ENCODE results near the gene POLG. TPM values are rescaled to one million over a fixed set of nuclear protein-coding genes. Genes with fewer than 3 reads are reported as not detected.

The POLG gene
- total RNA-seq, 4 donors from 2014 or later: 40.5 to 57.3 (median 49.2) TPM

DNA sequence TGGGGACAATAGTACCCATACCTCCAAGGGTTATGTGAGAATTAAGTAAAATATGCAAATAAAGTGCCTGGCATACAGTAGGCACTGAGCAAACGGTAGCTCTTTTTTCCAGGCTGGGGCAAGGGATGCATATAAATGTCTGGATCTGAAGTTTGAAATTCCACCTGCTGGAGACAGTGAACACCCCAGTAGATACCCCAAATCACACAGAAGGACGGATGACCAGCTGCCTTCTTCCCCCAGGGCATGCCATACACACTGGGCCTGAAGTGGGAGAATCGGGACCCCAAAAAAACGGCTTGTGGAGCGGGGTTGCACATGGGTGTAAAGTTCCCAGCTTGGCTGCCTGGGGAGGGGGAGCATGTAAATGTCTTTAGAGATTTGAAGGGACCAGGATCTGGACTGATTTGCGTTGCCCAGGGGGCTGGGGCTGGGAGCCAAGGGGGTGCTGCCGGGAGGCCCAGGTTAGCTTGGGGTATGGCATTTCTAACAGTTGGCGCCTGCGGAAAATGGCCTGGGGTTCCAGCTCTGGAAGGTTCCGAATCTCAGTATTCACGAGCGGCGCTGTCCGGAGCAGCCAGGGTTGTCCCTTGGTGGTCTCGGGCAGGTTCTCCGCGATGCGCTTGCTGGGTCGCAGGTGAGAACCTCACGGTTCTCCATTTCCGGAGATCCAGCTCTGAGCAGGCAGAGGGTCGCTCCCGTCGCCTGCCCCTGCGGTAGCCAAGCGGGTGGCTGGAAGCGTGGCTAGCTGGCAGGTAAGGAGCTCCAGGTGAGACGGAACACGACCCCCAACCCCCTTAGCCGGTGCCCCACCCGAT is 42.6 kb upstream of the POLG start:
- 9 to 25% methylated on average over 4 to 5 of the region's 31 CpGs for WGBS, 2 donors (ENCODE audit: low coverage in 1 of 2)
- TF ChIP-seq POLR2A (IDR thresholded peaks at IDR 0.05) (no peak), POLR2AphosphoS5 (IDR thresholded peaks at IDR 0.05) (no peak), EP300 (IDR thresholded peaks at IDR 0.05) (no peak)
- TF ChIP-seq, protein P1, sequence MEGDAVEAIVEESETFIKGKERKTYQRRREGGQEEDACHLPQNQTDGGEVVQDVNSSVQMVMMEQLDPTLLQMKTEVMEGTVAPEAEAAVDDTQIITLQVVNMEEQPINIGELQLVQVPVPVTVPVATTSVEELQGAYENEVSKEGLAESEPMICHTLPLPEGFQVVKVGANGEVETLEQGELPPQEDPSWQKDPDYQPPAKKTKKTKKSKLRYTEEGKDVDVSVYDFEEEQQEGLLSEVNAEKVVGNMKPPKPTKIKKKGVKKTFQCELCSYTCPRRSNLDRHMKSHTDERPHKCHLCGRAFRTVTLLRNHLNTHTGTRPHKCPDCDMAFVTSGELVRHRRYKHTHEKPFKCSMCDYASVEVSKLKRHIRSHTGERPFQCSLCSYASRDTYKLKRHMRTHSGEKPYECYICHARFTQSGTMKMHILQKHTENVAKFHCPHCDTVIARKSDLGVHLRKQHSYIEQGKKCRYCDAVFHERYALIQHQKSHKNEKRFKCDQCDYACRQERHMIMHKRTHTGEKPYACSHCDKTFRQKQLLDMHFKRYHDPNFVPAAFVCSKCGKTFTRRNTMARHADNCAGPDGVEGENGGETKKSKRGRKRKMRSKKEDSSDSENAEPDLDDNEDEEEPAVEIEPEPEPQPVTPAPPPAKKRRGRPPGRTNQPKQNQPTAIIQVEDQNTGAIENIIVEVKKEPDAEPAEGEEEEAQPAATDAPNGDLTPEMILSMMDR (IDR thresholded peaks at IDR 0.05): no peak
- H3K27me3 ChIP-seq: peaks cover 99% of the 10 kb centered on the region
- H3K4me3 ChIP-seq: no peak overlapping the region
- H3K36me3 ChIP-seq: no peaks in the 10 kb centered on the region
- peaks cover 0 to 20% (median 9%) of the 10 kb centered on the region in 3 donors for H3K4me1 ChIP-seq
- ATAC-seq: no peak
- no peak overlapping the region for H3K27ac ChIP-seq
- no peaks in the 10 kb centered on the region for H3K9me3 ChIP-seq

DNA sequence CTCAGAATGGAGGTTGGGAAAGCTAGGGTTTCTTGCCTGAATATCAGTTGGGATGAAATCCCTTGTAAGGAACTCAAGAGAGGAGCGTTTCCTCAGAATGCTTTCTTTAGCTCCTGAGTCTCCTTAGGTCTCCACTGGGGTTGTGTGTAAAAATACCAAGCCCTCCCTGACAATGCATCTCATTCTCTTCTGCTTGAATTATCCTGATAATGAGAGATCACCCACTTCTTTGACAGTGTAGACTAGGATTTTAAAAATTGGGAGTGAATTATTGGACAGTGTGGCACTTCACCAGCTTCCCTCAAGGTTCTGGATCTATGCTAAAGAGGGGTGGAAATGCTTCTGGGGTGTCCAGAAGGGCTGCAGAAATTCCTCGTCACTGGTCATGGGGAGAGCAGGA is 41.8 kb upstream of the POLG start:
- 17 to 50% methylated on average over 1 of the region's 2 CpGs for WGBS, 2 donors (ENCODE audit: low coverage in 1 of 2)
- no peak for ATAC-seq
- no peak overlapping the region for H3K4me3 ChIP-seq
- TF ChIP-seq POLR2AphosphoS5 (IDR thresholded peaks at IDR 0.05): no peak
- TF ChIP-seq, protein P1 (IDR thresholded peaks at IDR 0.05): no peak
- TF ChIP-seq POLR2A (IDR thresholded peaks at IDR 0.05): no peak
- no peak for TF ChIP-seq EP300 (IDR thresholded peaks at IDR 0.05)
- H3K4me1 ChIP-seq: peaks cover 0 to 26% (median 12%) of the 10 kb centered on the region in 3 donors
- H3K9me3 ChIP-seq: no peaks in the 10 kb centered on the region
- no peak overlapping the region for H3K27ac ChIP-seq
- no peaks in the 10 kb centered on the region for H3K36me3 ChIP-seq
- H3K27me3 ChIP-seq: peaks cover 99% of the 10 kb centered on the region

DNA sequence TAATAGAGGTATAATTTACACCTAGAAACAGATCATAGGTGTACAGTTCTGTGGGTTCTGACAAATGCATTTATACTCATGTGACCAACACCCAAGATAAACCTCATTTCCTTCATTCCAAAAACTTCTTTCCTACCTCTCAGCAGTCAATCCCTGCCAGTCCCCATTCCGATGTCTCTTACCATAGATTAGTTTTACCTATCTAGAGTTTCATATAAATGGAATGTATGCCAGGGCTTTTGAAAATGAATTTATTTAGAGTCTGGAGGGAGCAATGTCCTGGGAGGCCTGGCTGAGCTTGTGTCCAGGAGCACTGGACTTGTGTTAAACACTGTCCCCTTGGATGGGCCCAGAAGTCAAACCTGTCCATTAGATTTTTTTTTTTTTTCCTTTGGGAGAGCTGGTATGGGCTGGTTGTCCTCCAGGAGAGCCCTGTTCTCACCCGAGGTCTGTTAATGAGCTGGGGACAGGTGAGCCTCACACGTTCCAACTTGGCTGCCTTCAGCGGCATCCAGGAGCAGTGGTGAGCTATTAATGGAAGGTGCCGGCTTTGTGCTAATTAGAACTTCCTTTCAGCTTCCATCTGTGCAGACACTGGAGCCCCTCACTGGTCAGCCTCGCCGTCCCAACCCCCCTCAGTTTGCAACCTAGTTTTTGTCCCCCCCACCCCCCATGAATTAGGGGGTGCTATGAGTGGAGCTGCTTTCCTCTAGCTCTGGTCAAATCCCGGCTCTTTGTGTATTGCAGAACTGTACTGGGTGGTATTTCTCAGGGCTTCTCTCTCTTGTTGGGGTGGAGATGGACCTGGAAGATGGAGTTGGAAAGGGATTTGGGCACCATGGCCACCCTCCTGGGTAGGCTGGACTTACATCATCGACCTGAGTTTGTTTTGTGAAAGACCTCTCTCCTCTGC is 40.7 kb upstream of the POLG start:
- 8 to 25% methylated on average over 2 to 4 of the region's 9 CpGs for WGBS, 2 donors (ENCODE audit: low coverage in 1 of 2)
- Histone ChIP-seq H3K36me3 (no peaks in the 10 kb centered on the region), H3K4me1 (peaks cover 0 to 36% (median 18%) of the 10 kb centered on the region in 3 donors), H3K9me3 (no peaks in the 10 kb centered on the region), H3K27ac (no peak overlapping the region), H3K27me3 (peaks cover 99% of the 10 kb centered on the region), H3K4me3 (no peak overlapping the region)
- no peak for TF ChIP-seq POLR2A (IDR thresholded peaks at IDR 0.05)
- TF ChIP-seq POLR2AphosphoS5 (IDR thresholded peaks at IDR 0.05): no peak
- TF ChIP-seq, protein P1 (IDR thresholded peaks at IDR 0.05): no peak
- no peak for TF ChIP-seq EP300 (IDR thresholded peaks at IDR 0.05)
- ATAC-seq: no peak

DNA sequence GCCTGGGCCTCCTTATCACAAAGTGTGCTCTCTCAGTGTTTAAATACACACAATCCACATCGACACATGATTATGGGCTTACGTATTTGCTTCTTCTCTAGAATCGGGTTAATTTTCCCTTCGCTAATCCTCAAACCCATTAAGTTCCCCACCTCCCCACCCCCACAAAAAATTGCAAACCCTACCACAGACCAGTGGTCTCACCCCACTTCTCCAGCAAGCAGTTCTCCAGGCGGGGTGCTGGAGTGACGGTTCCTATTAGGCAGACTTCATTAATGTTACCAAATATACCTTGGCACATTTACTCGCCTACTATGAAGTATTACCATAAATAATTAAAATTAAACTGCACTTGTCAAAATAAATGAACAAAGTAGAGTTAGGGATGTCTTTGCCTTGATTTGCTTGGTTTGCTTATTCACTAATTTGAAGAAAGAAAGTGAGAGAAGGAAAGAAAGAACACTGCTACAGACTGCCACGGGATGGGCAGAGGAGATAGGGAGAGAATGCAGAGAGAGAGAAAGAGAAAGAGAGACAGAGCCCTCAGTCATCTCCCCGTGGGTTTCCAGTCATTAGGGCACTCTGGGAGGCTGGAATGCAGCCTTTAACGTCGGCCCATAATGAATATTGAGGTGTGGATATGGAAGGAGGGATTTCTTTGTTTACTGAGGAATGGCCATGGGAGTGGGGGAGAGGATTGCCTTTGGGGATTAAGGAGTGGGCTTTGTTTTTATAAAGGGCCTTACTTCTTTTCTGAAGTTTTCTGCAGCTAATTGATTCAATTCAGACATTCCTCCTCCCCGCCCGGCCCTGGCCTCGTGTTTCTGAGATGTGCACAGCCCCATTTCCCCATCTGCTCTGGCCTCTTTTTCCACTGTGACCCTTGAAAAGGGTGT is 39.7 kb upstream of the POLG start:
- H3K4me1 ChIP-seq: peaks cover 0 to 37% (median 18%) of the 10 kb centered on the region in 3 donors
- no peak overlapping the region for H3K27ac ChIP-seq
- 16 to 19% methylated on average over 9 to 14 of the region's 14 CpGs for WGBS, 2 donors (ENCODE audit: low coverage in 1 of 2)
- TF ChIP-seq, protein P1 (IDR thresholded peaks at IDR 0.05): no peak
- TF ChIP-seq POLR2AphosphoS5 (IDR thresholded peaks at IDR 0.05) (no peak), POLR2A (IDR thresholded peaks at IDR 0.05) (no peak), EP300 (IDR thresholded peaks at IDR 0.05) (no peak)
- H3K36me3 ChIP-seq: no peaks in the 10 kb centered on the region
- H3K27me3 ChIP-seq: peaks cover 99% of the 10 kb centered on the region
- no peaks in the 10 kb centered on the region for H3K9me3 ChIP-seq
- no peak overlapping the region for H3K4me3 ChIP-seq
- no peak for ATAC-seq
